IPS DF 4.7 (cell line): ENCODE measurements around the gene EIF4B.

ENCODE experiments used
- DNase-seq: peaks from one replicate; pipeline ENCODE4 v3.0.0-alpha.2; 2013; ENCODE audit warnings: low spot score; ENCODE audit errors: extremely low read depth

Gene EIF4B

DNA sequence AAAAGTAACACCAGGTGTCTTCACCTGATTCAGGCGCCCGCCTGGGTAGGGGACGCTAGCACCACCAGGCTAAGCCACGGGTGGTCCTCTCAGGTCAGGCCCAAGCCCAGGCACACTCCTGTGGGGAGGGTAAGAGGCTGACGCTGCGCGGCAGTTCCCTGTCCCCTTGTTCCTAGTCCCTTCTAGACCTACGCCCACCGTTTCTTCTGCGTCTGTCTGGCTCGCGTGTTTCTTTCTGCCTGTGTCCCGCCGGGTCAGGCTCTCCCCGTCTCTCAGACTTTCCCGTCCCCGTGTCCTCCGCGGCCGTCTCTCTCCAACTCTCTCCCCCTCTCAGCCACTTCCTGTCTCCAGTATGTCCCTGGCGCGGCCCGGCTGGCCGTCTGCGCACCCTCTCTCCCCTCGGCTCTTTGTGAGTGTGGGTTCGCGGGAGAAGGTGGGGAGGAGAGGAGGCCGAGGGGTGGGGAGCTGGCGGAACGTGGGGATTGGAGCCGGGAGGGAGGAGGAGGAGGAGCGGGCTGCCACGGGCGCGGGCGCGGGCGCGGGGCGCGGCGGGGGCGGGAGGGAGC is 40.5 kb downstream of the EIF4B start:
- no peak for DNase-seq

DNA sequence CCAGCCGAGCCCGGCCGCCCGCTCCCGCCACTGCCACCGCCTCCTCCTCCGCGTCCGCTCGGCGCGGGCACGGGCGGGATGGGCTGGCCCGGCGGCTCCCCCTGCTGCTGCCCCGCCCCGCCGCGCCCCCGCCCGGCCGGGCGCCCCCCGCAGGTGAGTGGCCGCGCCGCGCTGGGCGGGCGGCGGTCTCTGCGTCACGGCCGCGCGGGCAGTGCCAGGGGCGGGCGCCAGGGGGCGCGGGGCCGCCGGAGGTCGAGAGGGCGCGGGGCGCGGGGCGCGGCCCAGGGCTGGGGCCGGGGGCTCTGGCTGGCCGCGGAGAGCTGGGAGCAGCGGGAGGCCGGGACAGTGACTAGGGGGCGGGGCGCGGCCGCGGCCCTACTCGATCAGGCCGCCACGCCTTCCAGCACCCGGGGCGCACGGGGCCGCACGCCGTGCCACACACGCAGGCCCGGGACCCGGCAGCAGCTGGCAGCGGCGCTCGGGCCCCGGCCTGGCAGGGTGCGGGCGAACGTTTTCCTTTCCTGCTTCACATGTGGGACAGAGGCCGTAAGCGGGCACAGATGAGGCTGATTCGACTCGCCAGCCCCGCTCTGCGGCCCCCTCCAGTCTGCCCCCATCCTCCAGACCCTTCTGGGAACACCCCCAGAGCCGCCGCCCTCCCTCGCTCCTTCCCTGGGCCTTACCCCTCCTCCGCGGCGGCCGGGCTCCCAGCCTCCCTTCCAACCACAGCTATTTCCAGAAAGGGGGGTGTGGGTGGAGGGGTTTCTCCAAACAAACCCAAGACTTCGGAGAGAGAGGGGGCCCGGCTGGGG is 41.2 kb downstream of the EIF4B start:
- no peak for DNase-seq

DNA sequence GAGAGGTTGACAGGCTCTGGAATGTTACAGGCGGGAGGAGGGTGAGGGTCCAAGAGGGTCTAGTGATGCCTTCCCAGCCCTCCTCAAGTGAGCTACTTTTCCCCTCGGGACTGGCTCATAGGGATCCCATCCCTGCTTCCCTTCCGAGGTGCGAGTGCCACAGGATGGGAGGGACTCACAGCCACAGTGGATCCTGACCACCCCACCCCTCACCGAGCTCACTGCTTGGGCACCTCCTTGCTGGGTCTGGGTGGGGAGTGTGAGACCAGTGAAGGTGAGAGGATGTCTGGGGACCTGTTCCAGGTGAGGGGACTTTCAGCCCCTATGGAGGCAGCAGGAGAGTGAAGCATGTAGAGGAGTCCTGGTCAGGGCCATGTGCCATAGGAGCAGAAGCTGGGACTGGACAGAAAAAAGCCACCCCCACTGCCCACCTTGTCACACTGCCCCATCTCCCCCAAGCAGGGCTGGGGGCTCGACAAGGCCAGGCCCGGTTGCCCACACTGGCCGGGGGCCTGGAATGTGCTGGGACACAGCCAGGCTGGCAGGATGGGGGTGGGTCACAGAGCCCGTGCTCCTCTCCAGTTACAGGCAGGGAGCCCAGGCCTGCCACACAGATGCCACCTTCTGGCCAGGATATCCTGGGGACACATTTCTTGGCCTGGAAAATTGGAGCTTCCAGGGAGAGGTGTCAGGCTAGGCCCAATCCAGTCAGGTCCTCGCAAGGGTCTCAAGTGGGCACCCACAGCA is 42.0 kb downstream of the EIF4B start:
- DNase-seq: no peak

GRCh38 chr12:53048780-53049401 is 42.6 kb downstream of the EIF4B start:
- DNase-seq: no peak

GRCh38 chr12:53049571-53050318 is 43.5 kb downstream of the EIF4B start, which contains the start of gene TNS2:
TSS of gene TNS2 (plus strand) at chr12:53050065. CDS start at chr12:53050186, 121 bp downstream.
- no peak for DNase-seq

GRCh38 chr12:53050426-53051057 is 44.3 kb downstream of the EIF4B start:
- DNase-seq: no peak

DNA sequence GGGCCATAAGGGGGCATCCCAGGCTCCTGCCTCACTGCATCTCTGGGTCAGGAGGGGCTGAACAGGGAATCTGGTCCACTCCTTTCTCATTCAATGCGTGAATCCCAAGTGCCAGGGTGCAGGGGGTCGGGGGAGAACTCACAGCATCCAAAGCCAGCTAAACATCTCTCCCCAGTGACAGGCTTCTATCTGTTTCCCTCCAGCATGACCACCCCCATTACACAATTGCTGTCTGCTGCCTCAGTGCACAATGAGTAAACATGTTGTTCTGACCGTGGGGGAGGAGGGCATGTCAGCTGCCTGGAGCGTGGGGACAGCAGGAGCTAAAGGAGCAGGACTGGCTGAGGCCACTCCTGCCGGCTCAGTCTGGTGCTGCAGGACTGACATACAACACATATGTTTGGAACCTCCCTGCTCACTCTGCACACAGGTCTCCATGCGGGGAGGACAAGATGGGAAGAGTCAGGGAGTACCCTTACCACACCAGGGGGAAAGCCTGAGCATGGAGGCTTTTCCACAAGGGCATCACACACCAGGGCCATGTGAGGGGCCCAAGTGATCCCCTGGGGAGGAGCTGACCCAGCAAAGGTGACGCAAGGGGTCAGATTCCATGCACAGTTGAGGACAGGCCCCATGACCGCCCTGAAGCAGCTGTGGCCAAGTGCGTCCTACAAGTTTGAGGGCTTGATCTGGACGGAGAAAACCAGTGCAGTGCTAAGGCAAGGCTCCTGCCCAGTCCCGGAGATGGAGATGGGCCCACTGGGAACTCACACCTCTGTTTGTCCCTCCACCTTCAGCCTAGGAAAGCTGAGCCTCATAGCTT is 45.0 kb downstream of the EIF4B start:
- no peak for DNase-seq

DNA sequence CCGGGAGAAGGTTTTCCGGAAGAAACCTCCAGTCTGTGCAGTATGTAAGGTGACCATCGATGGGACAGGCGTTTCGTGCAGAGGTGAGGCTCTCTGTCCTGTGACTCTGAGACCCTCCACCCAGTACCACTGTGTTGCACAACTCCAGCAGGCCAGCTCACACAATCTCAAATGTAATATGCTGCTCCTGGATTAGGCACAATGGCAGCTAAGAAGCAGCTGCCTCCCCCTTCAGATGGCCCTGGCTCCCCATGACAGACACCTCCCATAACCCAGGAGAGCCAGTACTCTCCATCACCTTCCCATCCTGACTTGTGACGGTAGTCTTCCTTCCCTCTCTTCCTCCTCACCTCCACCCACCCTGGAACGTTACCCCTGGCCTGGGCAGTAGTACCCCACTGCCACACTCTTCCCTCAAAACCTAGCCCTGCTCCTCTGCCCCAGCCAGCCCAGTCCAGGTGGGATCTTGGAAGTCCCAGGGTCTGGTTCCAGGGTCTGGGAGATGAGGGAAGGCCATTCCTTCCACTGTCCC is 45.7 kb downstream of the EIF4B start:
- no peak for DNase-seq

DNA sequence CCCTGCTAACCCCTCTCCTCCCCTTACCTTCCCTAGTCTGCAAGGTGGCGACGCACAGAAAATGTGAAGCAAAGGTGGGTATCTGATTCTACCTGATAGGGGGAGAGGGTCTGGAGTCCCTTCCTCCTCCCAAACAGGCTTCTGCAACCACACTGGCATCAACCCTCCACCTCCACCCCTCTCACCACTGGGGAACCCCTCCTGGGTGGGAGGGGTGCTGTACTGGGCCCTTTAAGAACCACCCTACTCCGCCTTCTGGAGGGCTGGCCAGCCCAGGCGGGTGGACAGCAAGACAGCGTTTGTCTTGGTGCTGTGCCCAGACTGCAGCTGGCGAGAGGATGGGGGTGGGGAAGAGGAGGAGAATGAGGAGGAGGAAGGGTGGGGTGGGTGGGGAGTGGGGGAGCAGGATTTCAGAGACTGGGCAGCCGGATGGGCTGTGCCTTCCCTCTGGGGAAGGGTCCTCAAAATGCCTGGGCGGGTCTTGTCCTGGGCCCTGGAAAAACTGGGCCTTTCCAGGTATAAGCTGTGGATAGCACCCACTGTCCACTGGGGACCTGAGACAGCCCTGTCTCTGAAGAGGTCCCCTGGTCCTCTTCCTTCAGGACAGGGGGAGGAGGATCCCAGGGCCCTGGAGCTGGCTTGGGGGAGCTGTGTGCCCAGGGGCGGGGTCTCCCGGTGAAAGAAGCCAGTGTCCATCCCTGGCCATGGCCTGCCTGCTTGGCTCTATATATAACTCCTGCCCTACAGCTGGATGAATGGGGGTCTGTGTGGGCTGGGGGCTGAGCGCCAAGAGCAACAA is 46.4 kb downstream of the EIF4B start:
- no peak for DNase-seq

- no peak for DNase-seq
These were observed 47.2 kb downstream of the EIF4B start for GRCh38 chr12:53053218-53054111.

DNA sequence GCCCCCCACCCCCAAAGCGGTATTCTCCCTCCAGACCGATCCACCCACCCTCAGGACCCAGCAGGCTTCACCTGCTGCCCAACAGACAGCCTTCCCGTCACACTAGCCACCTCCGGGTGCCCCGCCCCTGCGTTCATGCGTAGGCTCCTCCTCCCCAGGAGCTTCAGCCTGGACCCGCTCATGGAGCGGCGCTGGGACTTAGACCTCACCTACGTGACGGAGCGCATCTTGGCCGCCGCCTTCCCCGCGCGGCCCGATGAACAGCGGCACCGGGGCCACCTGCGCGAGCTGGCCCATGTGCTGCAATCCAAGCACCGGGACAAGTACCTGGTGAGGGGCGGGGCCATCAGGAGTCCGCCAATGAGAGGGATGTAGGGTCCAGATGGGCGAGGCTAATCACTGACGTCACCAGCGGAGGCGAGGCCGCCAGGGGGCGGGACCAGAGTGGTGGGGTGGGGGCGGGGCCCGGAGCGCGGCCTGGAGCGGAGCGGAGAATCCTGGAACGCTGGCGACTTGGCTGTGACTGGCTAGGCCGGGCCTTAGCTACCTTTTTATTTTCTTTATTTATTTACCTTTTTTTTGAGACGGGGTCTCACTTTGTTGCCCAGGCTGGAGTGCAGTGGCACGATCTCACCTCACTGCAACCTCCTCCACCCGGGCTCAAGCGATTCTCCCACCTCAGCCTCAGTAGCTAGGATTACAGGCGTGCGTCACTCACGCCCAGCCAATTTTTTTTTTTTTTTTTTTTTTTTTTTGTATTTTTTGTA is 48.0 kb downstream of the EIF4B start:
- no peak for DNase-seq

GRCh38 chr12:53055471-53056266 is 49.4 kb downstream of the EIF4B start:
- DNase-seq: no peak

GRCh38 chr12:53056296-53056695 is 50.0 kb downstream of the EIF4B start:
- DNase-seq: no peak

GRCh38 chr12:53056901-53057300 is 50.6 kb downstream of the EIF4B start:
- no peak for DNase-seq

DNA sequence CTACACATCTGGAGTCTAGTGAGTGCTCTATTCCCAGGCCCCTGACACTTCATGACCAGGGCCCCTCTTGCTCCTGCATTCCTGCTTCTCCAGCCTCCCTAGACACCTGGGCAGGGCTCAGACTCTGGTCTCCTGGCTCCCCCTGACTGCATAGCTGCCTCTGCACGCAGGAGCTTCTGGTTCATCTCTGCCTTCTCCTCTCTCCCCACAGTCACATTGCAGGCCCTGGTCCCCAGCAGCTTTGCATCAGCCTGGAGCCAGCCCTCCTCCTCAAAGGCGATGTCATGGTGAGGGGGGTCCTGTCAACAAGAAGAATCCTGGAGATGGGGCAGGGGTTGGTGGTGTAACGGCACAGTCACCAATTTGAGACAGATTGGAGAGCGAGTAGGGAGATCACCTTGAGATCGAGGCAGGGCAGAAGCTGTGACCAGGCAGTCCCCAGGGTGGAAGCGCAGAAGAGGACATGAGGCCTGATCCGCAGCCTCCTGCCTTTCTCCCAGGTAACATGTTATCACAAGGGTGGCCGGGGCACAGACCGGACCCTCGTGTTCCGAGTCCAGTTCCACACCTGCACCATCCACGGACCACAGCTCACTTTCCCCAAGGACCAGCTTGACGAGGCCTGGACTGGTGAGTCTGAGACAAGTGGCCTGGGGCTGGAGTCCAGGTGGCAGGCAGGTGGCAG is 51.7 kb downstream of the EIF4B start:
- DNase-seq: no peak
